ENCODE measurements around the gene CACNG4. TPM values are rescaled to one million over a fixed set of nuclear protein-coding genes. Genes with fewer than 3 reads are reported as not detected.
"Not testable (repeated sequence)": the region's sequence is repeated elsewhere in the genome, so short reads cannot be mapped to it uniquely, and the experiment has no call there.

CACNG4 gene
- total RNA-seq, 1 experiment from 2014 or later = not detected

- TF ChIP-seq CEBPB (IDR thresholded peaks at IDR 0.05; ENCODE audit: low read depth) = no peak
- TF ChIP-seq ATF3 (IDR thresholded peaks at IDR 0.05) = no peak
- TF ChIP-seq MAX (IDR thresholded peaks at IDR 0.05) = no peak
- TF ChIP-seq REST (IDR thresholded peaks at IDR 0.05; ENCODE audit: low read depth) = no peak
- no peak for TF ChIP-seq EZH2 (IDR thresholded peaks at IDR 0.05)
- TF ChIP-seq SRF (IDR thresholded peaks at IDR 0.05; ENCODE audit: low read depth) = no peak
- no peak for TF ChIP-seq YY1 (IDR thresholded peaks at IDR 0.05; ENCODE audit: extremely low read depth, insufficient replicate concordance, low read depth, low read length)
- no peak for TF ChIP-seq TCF7L2 (IDR thresholded peaks at IDR 0.05; ENCODE audit: borderline replicate concordance, extremely low read depth, insufficient read depth, insufficient read length)
Observed at GRCh38 chr17:67040652-67041051, 76.1 kb downstream of the CACNG4 start (continued).

GRCh38 chr17:67041119-67041518 lies 76.6 kb downstream of the CACNG4 start:
- H3K27me3 ChIP-seq (ENCODE audit: insufficient read depth, low read length); BruUV-seq (replicated peaks); H2AFZ ChIP-seq (ENCODE audit: low read depth, low read length, poor library complexity, severe bottlenecking); H3K79me2 ChIP-seq (ENCODE audit: insufficient read depth, low read length); H3K4me2 ChIP-seq (ENCODE audit: low read length); H3K27ac ChIP-seq (ENCODE audit: low read depth, low read length); H4K20me1 ChIP-seq (ENCODE audit: insufficient read depth); ATAC-seq; H3K9ac ChIP-seq (ENCODE audit: low read length); H3K4me3 ChIP-seq (replicated peaks in 1 of 2; ENCODE audit: low read depth in 1 of 2, low read length in 2 of 2); POLR2A ChIA-PET; RAD21 ChIA-PET (ENCODE audit: low non-redundant PET in 1 of 2, low total read pairs in 2 of 2, uncharacterized antibody in 2 of 2, unreplicated experiment in 2 of 2); DNase-seq (ENCODE audit: low read depth, low spot score); H3K9me2 ChIP-seq (ENCODE audit: insufficient read depth); H3K36me3 ChIP-seq (ENCODE audit: control insufficient read depth in 1 of 2, insufficient read depth in 2 of 2, low read length in 2 of 2); H3K4me1 ChIP-seq (ENCODE audit: control insufficient read depth in 1 of 2, insufficient read depth in 2 of 2, low read length in 2 of 2); CTCF ChIA-PET; intact Hi-C loops (cut with micrococcal nuclease); H3K9me3 ChIP-seq (ENCODE audit: control insufficient read depth in 1 of 2, insufficient read depth in 1 of 2, low read depth in 1 of 2, low read length in 2 of 2): not testable (repeated sequence)

Data from HCT116 (cell line).